Activated CD8-positive, alpha-beta T cell treated with anti-CD3 and anti-CD28 coated beads for 36 hours (primary cell): ENCODE data around the gene DBNL. TPM values are rescaled to one million over a fixed set of nuclear protein-coding genes. Genes with fewer than 3 reads are reported as not detected.

Experiments
- ATAC-seq: fragments of 200-7000 bp; cut with Tn5 transposase; one replicate; pipeline ENCODE4 v1.10.0; 2021; ENCODE audit warnings: mild to moderate bottlenecking, moderate library complexity
- CTCF ChIA-PET: fragments of 350-600 bp; sonication (Branson Sonifier 250); formaldehyde crosslinking; loops from one replicate; lab custom pipeline; 2021; ENCODE audit warnings: antibody characterized with exemption; lab: Charles Lee
- POLR2A ChIA-PET: fragments of 350-600 bp; sonication (Branson Sonifier 250); formaldehyde crosslinking; loops from one replicate; lab custom pipeline; 2021; ENCODE audit warnings: antibody characterized with exemption; lab: Charles Lee
- DNase-seq: peaks from one replicate; pipeline ENCODE4 v3.0.0-alpha.2; 2020
- H3K27ac Mint-ChIP-seq: one replicate; pipeline ENCODE4 v1.8.0; 2021; ENCODE audit warnings: mild to moderate bottlenecking, mixed read lengths
- H3K27me3 Mint-ChIP-seq: one replicate; pipeline ENCODE4 v1.8.0; 2021; ENCODE audit warnings: mixed read lengths
- H3K36me3 Mint-ChIP-seq: one replicate; pipeline ENCODE4 v1.8.0; 2021; ENCODE audit warnings: low read depth, mixed read lengths
- H3K4me1 Mint-ChIP-seq: one replicate; pipeline ENCODE4 v1.8.0; 2021; ENCODE audit warnings: low read depth, mixed read lengths
- H3K4me3 Mint-ChIP-seq: one replicate; pipeline ENCODE4 v1.8.0; 2021; ENCODE audit warnings: mild to moderate bottlenecking, moderate library complexity, mixed read lengths
- H3K9me3 Mint-ChIP-seq: one replicate; pipeline ENCODE4 v1.8.0; 2021; ENCODE audit warnings: mixed read lengths
- CTCF ChIP-seq: fragments of 200-600 bp; IDR thresholded peaks from one replicate; pipeline ENCODE4 v1.8.0; 2022; ENCODE audit warnings: antibody characterized with exemption, mild to moderate bottlenecking
- intact Hi-C: fragments of 100-400 bp; cut with micrococcal nuclease; formaldehyde crosslinking; loops from one replicate; pipeline ENCODE4 v1.10.0; 2022
- total RNA-seq, 2 experiments: library from RNA; stranded (reverse); gene quantifications; one replicate each; pipeline ENCODE4 v1.2.3, GENCODE V29; 2021

The DBNL gene
- total RNA-seq, 2 experiments from 2014 or later: 108 to 110 TPM

- no peak for DNase-seq
- H3K27ac Mint-ChIP-seq: no peak overlapping the region
- no peaks in the 10 kb centered on the region for H3K9me3 Mint-ChIP-seq
- H3K4me1 Mint-ChIP-seq: peaks cover 38% of the 10 kb centered on the region
- no peak for ATAC-seq
- CTCF ChIA-PET: interaction anchor here (1.1 to 1.5 kb wide), 2 partner anchors 10 to 13 kb away, joined by 3 read pairs; no protein-coding TSS in a partner anchor
- no peak for TF ChIP-seq CTCF
- no peaks in the 10 kb centered on the region for H3K27me3 Mint-ChIP-seq
- POLR2A ChIA-PET: interaction anchor here (0.9 to 2.2 kb wide), 5 partner anchors 9 to 17 kb away, joined by 3 to 8 read pairs (median 4); no protein-coding TSS in a partner anchor
- intact Hi-C loops: no loop called here
- H3K4me3 Mint-ChIP-seq: no peak overlapping the region
- H3K36me3 Mint-ChIP-seq: peaks cover 35% of the 10 kb centered on the region
Measured at GRCh38 chr7:44061645-44062179, 17.2 kb downstream of the DBNL start.

- no peak for TF ChIP-seq CTCF
- intact Hi-C loops: no loop called here
- no peak overlapping the region for H3K4me3 Mint-ChIP-seq
- H3K27ac Mint-ChIP-seq: no peak overlapping the region
- H3K9me3 Mint-ChIP-seq: no peaks in the 10 kb centered on the region
- CTCF ChIA-PET: no interaction called here
- ATAC-seq (no peak), DNase-seq (peak; percentile 1)
- H3K4me1 Mint-ChIP-seq: peaks cover 42% of the 10 kb centered on the region
- POLR2A ChIA-PET: interaction anchor here (1.0 to 2.2 kb wide), 3 partner anchors 10 to 14 kb away, joined by 3 to 8 read pairs (median 5); no protein-coding TSS in a partner anchor
- peaks cover 32% of the 10 kb centered on the region for H3K36me3 Mint-ChIP-seq
- no peaks in the 10 kb centered on the region for H3K27me3 Mint-ChIP-seq
Measured at GRCh38 chr7:44062180-44062902, 17.8 kb downstream of the DBNL start.

- DNase-seq: no peak
- Mint-ChIP-seq H3K36me3 (peaks cover 26% of the 10 kb centered on the region), H3K27ac (no peak overlapping the region), H3K9me3 (no peaks in the 10 kb centered on the region), H3K4me3 (no peak overlapping the region), H3K4me1 (peaks cover 40% of the 10 kb centered on the region), H3K27me3 (no peaks in the 10 kb centered on the region)
- ChIA-PET CTCF (interaction anchor here (1.7 kb wide), 1 partner anchor 11 kb away, joined by 3 read pairs; no protein-coding TSS in a partner anchor), POLR2A (interaction anchor here (1.0 to 6.5 kb wide), 3 partner anchors 9 to 15 kb away, joined by 3 to 79 read pairs (median 8); no protein-coding TSS in a partner anchor)
- no peak for ATAC-seq
- intact Hi-C loops: no loop called here
- no peak for TF ChIP-seq CTCF
Measured at GRCh38 chr7:44062903-44063295, 18.4 kb downstream of the DBNL start.

GRCh38 chr7:44063547-44063893 lies 19.0 kb downstream of the DBNL start:
- ChIA-PET CTCF (interaction anchor here (1.1 to 1.7 kb wide), 3 partner anchors 9 to 12 kb away, joined by 3 to 4 read pairs (median 3); no protein-coding TSS in a partner anchor), POLR2A (interaction anchor here (1.2 to 6.5 kb wide), 4 partner anchors 12 to 58 kb away, joined by 3 to 79 read pairs (median 30); partner anchors contain the start of gene DBNL)
- TF ChIP-seq CTCF: no peak
- DNase-seq (no peak), ATAC-seq (no peak)
- peaks cover 40% of the 10 kb centered on the region for H3K4me1 Mint-ChIP-seq
- H3K36me3 Mint-ChIP-seq: peaks cover 21% of the 10 kb centered on the region
- no peaks in the 10 kb centered on the region for H3K9me3 Mint-ChIP-seq
- no peaks in the 10 kb centered on the region for H3K27me3 Mint-ChIP-seq
- intact Hi-C loops: no loop called here
- H3K27ac Mint-ChIP-seq: no peak overlapping the region
- no peak overlapping the region for H3K4me3 Mint-ChIP-seq
